Mesothelial cell of epicardium (in vitro differentiated cells): ENCODE data around the gene DCLK3. TPM values are rescaled to one million over a fixed set of nuclear protein-coding genes. Genes with fewer than 3 reads are reported as not detected.

Experiments
- DNase-seq, 2 experiments: peaks; one replicate each; pipeline ENCODE4 v3.0.0; 2021; ENCODE audit warnings: low spot score in 2 of 2; ENCODE audit not compliant: unreplicated experiment in 2 of 2
- H3K27ac Mint-ChIP-seq: 2 replicates; pipeline ENCODE4 v1.8.0; 2021; ENCODE audit warnings: mixed read lengths
- H3K27me3 Mint-ChIP-seq: 2 replicates; pipeline ENCODE4 v1.8.0; 2021; ENCODE audit warnings: low read depth, mixed read lengths
- H3K36me3 Mint-ChIP-seq: 2 replicates; pipeline ENCODE4 v1.8.0; 2021; ENCODE audit warnings: mixed read lengths
- H3K4me1 Mint-ChIP-seq: 2 replicates; pipeline ENCODE4 v1.8.0; 2021; ENCODE audit warnings: mixed read lengths
- H3K4me3 Mint-ChIP-seq: 2 replicates; pipeline ENCODE4 v1.8.0; 2021; ENCODE audit warnings: mild to moderate bottlenecking, moderate library complexity, mixed read lengths
- H3K9me3 Mint-ChIP-seq: 2 replicates; pipeline ENCODE4 v1.8.0; 2021; ENCODE audit warnings: mixed read lengths
- total RNA-seq: library from RNA; stranded (reverse); gene quantifications from 3 replicates; pipeline ENCODE4 v1.2.1, GENCODE V29; 2021
- TF ChIP-seq, protein P1 (sequence below): fragments of 200-600 bp; sonication (generic); IDR thresholded peaks from one replicate; pipeline ENCODE4 v1.5.0; 2021; ENCODE audit warnings: antibody characterized with exemption; ENCODE audit not compliant: unreplicated experiment

Gene DCLK3
- total RNA-seq, 1 donor from 2014 or later = 0.38 TPM

DNA sequence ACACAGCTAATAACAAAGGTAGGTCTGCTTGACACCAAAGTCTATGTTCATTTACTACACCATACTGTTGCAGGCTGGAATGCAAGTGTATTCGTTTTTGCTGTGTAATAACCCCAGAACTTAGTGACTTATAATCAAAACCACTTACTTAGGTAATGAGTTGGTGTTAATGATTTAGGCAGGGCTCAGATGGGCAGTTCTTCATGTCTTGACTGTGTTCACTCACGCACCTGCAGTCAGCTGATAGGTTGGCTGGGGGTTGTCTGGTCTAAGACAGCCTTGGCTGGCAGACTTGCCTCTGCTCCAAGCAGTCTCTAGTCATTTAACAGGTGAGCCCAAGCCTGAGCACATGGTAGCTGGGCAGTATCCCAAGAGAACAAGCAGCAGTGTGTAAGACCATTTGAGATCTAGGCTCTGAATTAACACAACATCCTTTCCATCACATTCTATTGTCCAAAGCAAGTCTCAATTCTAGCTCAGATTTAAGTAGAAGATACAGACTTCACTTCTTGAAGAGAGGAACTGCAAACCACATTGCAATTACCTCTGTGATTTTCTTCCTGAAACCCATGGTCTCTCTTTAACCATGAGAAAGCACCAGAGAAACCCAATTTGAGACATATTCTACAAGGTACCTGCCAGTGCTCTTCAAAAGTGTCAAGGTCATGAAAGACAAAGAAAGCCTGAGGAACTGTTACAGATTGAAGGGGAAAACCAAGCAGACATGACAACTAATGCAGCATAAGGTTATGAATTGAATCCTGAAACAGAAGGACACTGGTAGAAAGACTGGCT is 13.3 kb upstream of the DCLK3 start:
- Mint-ChIP-seq H3K4me3 (no peak overlapping the region), H3K27ac (no peak overlapping the region), H3K9me3 (no peaks in the 10 kb centered on the region), H3K27me3 (peaks cover 7% of the 10 kb centered on the region), H3K4me1 (peaks cover 8% of the 10 kb centered on the region), H3K36me3 (no peaks in the 10 kb centered on the region)
- TF ChIP-seq, protein P1, sequence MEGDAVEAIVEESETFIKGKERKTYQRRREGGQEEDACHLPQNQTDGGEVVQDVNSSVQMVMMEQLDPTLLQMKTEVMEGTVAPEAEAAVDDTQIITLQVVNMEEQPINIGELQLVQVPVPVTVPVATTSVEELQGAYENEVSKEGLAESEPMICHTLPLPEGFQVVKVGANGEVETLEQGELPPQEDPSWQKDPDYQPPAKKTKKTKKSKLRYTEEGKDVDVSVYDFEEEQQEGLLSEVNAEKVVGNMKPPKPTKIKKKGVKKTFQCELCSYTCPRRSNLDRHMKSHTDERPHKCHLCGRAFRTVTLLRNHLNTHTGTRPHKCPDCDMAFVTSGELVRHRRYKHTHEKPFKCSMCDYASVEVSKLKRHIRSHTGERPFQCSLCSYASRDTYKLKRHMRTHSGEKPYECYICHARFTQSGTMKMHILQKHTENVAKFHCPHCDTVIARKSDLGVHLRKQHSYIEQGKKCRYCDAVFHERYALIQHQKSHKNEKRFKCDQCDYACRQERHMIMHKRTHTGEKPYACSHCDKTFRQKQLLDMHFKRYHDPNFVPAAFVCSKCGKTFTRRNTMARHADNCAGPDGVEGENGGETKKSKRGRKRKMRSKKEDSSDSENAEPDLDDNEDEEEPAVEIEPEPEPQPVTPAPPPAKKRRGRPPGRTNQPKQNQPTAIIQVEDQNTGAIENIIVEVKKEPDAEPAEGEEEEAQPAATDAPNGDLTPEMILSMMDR = no peak
- no peak for DNase-seq

DNA sequence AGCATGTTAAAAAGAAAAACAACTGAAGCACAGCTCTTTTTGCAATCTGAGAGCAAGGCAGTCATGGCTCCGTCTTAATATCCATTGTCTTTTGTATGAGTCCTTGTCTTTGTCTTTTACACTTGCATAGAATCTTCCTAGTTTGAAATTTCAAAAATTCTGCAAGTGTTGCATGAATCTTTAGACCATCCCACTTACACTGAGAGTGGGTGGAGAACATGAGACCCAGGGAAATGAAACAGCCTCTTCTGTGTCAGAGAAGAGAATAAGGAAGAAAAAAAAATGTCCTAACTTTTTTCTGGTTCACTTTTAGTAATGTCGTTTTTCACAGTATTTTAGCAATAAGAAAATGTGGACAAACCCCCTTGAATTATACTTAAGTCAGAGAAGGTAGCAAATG is 12.1 kb upstream of the DCLK3 start:
- TF ChIP-seq, protein P1 = no peak
- Mint-ChIP-seq H3K4me3 (no peak overlapping the region), H3K27ac (no peak overlapping the region), H3K27me3 (peaks cover 17% of the 10 kb centered on the region), H3K36me3 (no peaks in the 10 kb centered on the region), H3K4me1 (peaks cover 8% of the 10 kb centered on the region), H3K9me3 (no peaks in the 10 kb centered on the region)
- DNase-seq = no peak

DNA sequence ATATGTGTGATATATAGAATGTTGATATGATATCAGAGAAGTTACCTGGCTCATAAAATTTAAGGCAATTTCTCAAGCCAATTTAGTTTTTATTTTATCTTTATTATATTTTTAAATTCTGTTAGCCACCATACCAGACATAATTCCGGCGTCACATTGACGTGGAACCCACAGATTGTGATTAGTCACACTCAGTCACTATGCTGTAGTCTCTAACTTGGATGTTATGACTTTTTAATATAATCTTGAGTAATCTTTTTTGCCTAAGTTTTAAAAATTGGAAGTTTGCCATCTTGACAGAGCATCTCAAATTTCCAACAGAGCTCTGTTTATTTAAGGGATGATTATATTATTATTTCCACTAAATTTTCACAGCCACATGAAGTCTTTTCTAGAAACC is 9.7 kb upstream of the DCLK3 start:
- Mint-ChIP-seq H3K27me3 (peaks cover 39% of the 10 kb centered on the region), H3K4me1 (peaks cover 8% of the 10 kb centered on the region), H3K9me3 (no peaks in the 10 kb centered on the region), H3K27ac (no peak overlapping the region), H3K4me3 (no peak overlapping the region), H3K36me3 (no peaks in the 10 kb centered on the region)
- no peak for DNase-seq
- TF ChIP-seq, protein P1 = no peak

DNA sequence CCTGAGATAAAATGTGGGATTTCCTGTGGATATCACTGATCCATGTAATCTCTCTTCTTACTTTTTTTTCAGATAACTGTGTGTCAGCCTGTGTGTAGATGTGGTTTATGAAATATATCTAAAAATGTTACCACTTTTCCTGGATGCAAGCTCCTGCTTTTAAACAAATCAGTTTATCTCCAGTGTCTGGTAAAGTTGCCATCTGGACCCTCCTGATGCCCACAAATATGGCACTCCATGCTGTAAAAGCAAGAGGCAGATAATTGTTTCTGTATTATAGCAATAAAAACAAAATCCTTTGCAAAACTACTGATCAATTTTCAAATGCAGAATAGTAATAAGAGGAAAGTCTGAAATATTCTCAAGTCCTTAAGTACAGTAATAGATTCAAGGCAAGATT is 7.6 kb upstream of the DCLK3 start:
- TF ChIP-seq, protein P1 = no peak
- no peaks in the 10 kb centered on the region for H3K9me3 Mint-ChIP-seq
- H3K27me3 Mint-ChIP-seq = peaks cover 52% of the 10 kb centered on the region
- DNase-seq = no peak
- H3K27ac Mint-ChIP-seq = no peak overlapping the region
- H3K4me3 Mint-ChIP-seq = no peak overlapping the region
- H3K4me1 Mint-ChIP-seq = peaks cover 8% of the 10 kb centered on the region
- no peaks in the 10 kb centered on the region for H3K36me3 Mint-ChIP-seq

DNA sequence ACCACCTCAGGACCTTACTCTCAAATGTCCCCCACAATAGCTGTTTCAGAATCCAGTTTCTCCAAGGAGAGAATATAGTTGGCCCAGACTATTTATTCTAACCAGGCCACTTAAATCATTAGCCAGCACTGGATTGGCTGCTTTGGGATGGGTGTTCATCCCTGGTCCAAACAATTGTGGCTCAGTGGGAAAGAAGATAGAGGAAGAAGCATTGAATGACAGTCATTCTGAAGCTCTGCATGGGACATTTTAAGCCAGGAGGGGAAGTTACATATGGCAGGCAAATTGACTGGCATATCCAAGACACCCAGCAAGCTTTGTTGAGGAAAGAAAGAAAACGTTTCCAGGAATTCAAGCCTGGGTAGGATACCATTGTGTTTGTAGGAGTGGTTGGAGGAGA is 5.6 kb upstream of the DCLK3 start:
- Mint-ChIP-seq H3K27ac (no peak overlapping the region), H3K4me3 (no peak overlapping the region), H3K4me1 (no peaks in the 10 kb centered on the region), H3K27me3 (peaks cover 72% of the 10 kb centered on the region), H3K9me3 (no peaks in the 10 kb centered on the region), H3K36me3 (no peaks in the 10 kb centered on the region)
- no peak for DNase-seq
- TF ChIP-seq, protein P1 = no peak
